Psoas muscle (tissue), 8 donors: ENCODE results near the gene NR5A2. TPM values are rescaled to one million over a fixed set of nuclear protein-coding genes. Genes with fewer than 3 reads are reported as not detected.

Experiments
- ATAC-seq, 4 donors: fragments of 200-7000 bp; cut with Tn5 transposase; one replicate each; pipeline ENCODE4 v1.9.1; 2020; ENCODE audit warnings: moderate library complexity in 3 of 4, mild to moderate bottlenecking in 2 of 4
- DNase-seq, 2 donors: peaks; one replicate each; pipeline ENCODE4 v3.0.0-alpha.2; 2020
- H3K27ac ChIP-seq: fragments of 200-600 bp; one replicate; pipeline ENCODE4 v1.8.0; 2022
- H3K27me3 ChIP-seq, 3 donors: fragments of 200-600 bp in 1 of 3; one replicate each; pipeline versions ENCODE4 v1.6.1 to v1.8.0; 2013 to 2022; ENCODE audit warnings: low read length in 2 of 3, mild to moderate bottlenecking in 2 of 3, moderate library complexity in 1 of 3; ENCODE audit not compliant: insufficient read depth in 3 of 3
- H3K36me3 ChIP-seq, 2 donors: fragments of 200-600 bp in 1 of 2; one replicate each; pipeline versions ENCODE4 v1.6.1 to v1.8.0; 2013 to 2022; ENCODE audit warnings: low read depth in 1 of 2, mild to moderate bottlenecking in 1 of 2, moderate library complexity in 1 of 2; ENCODE audit not compliant: insufficient read depth in 1 of 2
- H3K4me1 ChIP-seq: fragments of 200-600 bp; one replicate; pipeline ENCODE4 v1.8.0; 2022
- H3K4me3 ChIP-seq: fragments of 200-600 bp; one replicate; pipeline ENCODE4 v1.8.0; 2022; ENCODE audit warnings: mild to moderate bottlenecking
- H3K9me3 ChIP-seq: fragments of 200-600 bp; one replicate; pipeline ENCODE4 v1.8.0; 2022
- CTCF ChIP-seq: fragments of 200-600 bp; IDR thresholded peaks from one replicate; pipeline ENCODE4 v1.8.0; 2022; ENCODE audit warnings: antibody characterized with exemption
- WGBS, 3 donors: extraction: QIAGEN DNeasy Blood & Tissue Kit; methylation state at CpG; one replicate each; pipeline versions ENCODE4 v1.1.6 to v1.1.7; 2013; 5-methylcytosine and 5-hydroxymethylcytosine counted together
- intact Hi-C, 2 donors: fragments of 100-400 bp; cut with DNase I; formaldehyde crosslinking; loops; one replicate each; pipeline versions ENCODE4 v1.11.0 to v1.14.2; 2022
- polyA plus RNA-seq, 3 donors: library from polyadenylated mRNA; stranded (reverse); fragments of 200-250 nt; gene quantifications; one replicate each; pipeline ENCODE4 v1.2.3, GENCODE V29; 2013
- total RNA-seq, 4 donors: library from RNA; stranded (reverse); fragmentation: NEBNext Ultra II Directional in 2 of 4; extraction: Animal tissue kit (Norgen Biotek cat#: 25700) in 2 of 4; gene quantifications; one replicate each; pipeline versions ENCODE4 v1.2.1 to v1.2.4, GENCODE V29; 2021 to 2023
- donor health status: healthy with polysubstance abuse.
- donor health status: DM: no; HTN: no; CAD: no; lungs with moderate emphysema.
- donor health status: Bipolar disorder and iron deficiency.
- donor health status: healthy.
- donor health status: DM: yes; HTN: yes; CAD: no.
- donor health status: DM: no; HTN: no; CAD: no.
- donor health status: DM: no; HTN: no; CAD: no.
- donor health status: DM: yes; HTN: yes; CAD: no.

Gene NR5A2
- total and polyA plus RNA-seq, 7 donors = 0.27 to 1.2 (median 0.60) TPM

GRCh38 chr1:200042119-200042551, 14.6 kb downstream of the NR5A2 start:
- 13 to 34% (median 30%) methylated on average over 22 of the region's 22 CpGs for WGBS, 3 donors
- Histone ChIP-seq H3K36me3 (no peaks in the 10 kb centered on the region), H3K27me3 (peaks cover 3 to 91% (median 42%) of the 10 kb centered on the region in 3 donors), H3K27ac (no peak overlapping the region), H3K4me3 (peak overlapping the region; percentile 50), H3K9me3 (no peaks in the 10 kb centered on the region), H3K4me1 (peaks cover 16% of the 10 kb centered on the region)
- ATAC-seq (no peak), DNase-seq (no peak)
- intact Hi-C loops = loop anchor here in 1 of 2 donors (1.0 kb wide), 1 partner anchor 33 kb away; no protein-coding TSS in a partner anchor
- TF ChIP-seq CTCF = no peak

DNA sequence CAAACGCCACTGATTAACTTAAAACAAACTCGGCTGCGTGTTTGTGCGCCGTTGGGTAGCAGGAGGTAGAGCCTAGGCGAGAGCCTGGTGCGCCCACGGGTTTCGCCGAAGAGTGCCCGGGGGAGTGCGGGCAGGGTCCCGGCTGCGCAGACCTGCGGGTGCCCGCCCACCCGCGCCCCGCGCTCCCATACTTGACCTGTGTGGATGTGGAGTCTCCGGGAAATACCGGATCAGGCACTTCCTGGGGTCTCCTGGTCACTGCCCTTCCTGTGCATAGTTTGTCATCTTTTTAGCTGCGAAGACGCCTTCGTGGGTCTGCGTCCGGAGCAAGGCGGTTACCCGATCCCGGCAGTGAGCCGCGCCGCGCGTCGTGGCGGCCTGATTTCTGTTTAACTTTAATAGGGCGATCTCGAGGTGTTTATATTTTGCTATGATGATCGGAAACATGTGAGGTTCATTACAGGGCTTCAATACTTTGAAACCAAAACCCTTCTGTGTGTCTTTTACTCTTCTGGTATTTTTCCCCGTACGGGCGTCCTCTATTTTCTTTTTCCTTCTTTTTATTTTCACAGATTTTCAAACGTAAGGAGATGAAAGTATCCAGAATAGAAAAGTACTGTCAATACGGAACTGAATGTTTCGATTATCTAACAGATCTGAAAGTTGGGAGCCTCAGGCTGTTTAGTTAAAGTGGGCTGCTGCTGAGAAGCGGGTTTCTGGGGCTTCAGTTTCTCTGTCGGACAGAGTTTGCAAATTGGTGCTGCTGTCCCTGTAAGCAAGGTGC, 15.2 kb downstream of the NR5A2 start:
- Histone ChIP-seq H3K4me1 (peaks cover 16% of the 10 kb centered on the region), H3K27ac (peak overlapping the region; percentile 1), H3K9me3 (no peaks in the 10 kb centered on the region), H3K36me3 (no peaks in the 10 kb centered on the region), H3K4me3 (peak overlapping the region; percentile 50), H3K27me3 (peaks cover 3 to 85% (median 40%) of the 10 kb centered on the region in 3 donors)
- intact Hi-C loops = loop anchor here in 1 of 2 donors (1.0 kb wide), 1 partner anchor 33 kb away; no protein-coding TSS in a partner anchor
- TF ChIP-seq CTCF = no peak
- 4 to 7% (median 4%) methylated on average over 47 to 48 of the region's 48 CpGs for WGBS, 3 donors
- DNase-seq = no peak
- ATAC-seq = no peak

- no peak for ATAC-seq
- Histone ChIP-seq H3K4me1 (peaks cover 16% of the 10 kb centered on the region), H3K27ac (no peak overlapping the region), H3K4me3 (peak overlapping the region; percentile 50), H3K27me3 (peaks cover 3 to 79% (median 39%) of the 10 kb centered on the region in 3 donors), H3K36me3 (no peaks in the 10 kb centered on the region), H3K9me3 (no peaks in the 10 kb centered on the region)
- intact Hi-C loops = no loop called here
- no peak for DNase-seq
- 23 to 37% (median 35%) methylated on average over 3 of the region's 3 CpGs for WGBS, 3 donors
- no peak for TF ChIP-seq CTCF
Observed at GRCh38 chr1:200043336-200043668, 15.8 kb downstream of the NR5A2 start.

GRCh38 chr1:200046115-200046514, 18.6 kb downstream of the NR5A2 start:
- Histone ChIP-seq H3K4me1 (no peaks in the 10 kb centered on the region), H3K9me3 (no peaks in the 10 kb centered on the region), H3K36me3 (no peaks in the 10 kb centered on the region), H3K4me3 (no peak overlapping the region), H3K27ac (no peak overlapping the region), H3K27me3 (peaks cover 3 to 51% (median 16%) of the 10 kb centered on the region in 3 donors)
- DNase-seq (no peak), ATAC-seq (no peak)
- WGBS, 3 donors = 86 to 94% (median 90%) methylated on average over 2 of the region's 2 CpGs
- intact Hi-C loops = no loop called here
- TF ChIP-seq CTCF = no peak
